Measurements from ENCODE around the gene CYP11A1.
"Not testable (repeated sequence)": the region's sequence is repeated elsewhere in the genome, so short reads cannot be mapped to it uniquely, and the experiment has no call there.

The CYP11A1 gene

DNA sequence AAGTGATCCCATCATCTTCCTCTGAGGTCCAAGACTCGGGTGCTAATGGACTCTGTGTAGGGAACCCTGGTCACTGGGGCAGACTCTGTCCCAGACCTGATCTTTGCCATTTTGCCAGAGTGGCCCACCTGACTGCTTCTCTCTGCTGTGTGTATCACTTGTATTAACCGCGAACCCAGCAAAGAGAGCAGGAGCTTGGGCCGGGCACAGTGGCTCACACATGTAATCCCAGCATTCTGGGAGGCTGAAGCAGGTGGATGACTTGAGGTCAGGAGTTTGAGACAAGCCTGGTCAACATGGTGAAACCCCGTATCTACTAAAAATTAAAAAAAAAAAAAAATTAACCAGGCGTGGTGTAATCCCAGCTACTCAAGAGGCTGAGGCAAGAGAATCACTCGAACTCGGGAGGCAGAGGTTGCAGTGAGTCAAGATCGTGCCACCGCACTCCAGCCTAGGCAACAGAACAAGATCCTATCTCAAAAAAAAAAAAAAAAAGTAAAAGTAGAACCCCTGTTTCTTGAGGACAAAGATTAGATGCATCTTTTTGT lies 32.9 kb upstream of the CYP11A1 start:
- FAIRE-seq, result no peak

DNA sequence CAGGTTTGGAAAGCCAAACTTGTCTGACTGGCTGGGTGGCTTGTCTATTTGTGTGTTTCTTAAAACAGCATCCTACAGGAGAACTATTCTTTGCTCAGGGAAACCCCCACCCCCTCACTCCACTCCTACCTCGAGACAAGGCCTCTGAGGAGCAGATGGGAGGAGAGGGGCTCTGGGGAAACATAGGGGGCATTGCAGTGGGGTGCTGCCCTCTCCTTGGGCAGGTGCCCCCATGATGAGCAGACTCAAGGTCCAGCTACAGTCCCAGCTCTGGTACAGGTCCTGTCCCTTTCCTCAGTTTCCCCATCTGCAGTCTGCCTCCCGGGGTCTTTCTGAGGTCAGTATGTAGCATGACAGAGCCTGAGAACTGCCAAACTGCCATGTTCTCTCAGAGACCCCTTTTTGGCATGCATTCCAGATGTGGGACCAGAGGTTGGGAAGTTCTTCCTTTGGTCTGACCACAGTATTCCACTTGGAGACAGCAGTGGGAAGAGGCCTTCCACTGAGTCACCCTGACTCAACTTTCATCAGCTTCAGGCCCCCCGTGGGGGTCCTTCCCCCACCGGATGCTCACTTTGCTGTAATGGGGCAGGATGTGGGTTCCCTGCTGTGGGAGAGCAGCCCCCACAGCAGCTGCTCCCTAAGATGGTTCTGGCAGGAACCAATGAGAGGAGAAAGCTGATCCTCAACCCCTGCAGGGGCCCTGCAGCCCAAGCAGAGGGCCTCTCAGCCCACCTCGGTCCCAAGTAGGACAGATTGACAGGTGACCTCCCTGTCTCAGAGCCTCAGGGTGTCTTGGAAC lies 32.3 kb upstream of the CYP11A1 start:
- FAIRE-seq, result no peak

DNA sequence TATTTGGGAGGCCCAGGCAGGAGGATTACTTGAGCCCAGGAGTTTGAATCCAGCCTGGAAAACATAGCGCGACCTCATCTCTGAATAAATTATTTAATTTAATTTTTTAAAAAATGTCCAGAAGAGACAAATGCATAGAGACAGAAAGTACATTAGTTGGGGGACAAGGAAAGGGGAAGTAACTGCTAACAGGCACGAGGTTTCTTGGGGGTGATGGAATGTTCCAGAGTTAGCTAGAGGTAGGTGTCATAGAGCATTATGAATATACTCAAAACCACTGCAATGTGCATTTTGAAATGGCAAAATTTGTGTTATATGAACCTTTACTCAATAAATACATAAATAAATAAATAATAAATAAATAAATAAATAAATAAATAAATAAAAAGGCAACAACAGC lies 31.7 kb upstream of the CYP11A1 start:
- no peak for FAIRE-seq

DNA sequence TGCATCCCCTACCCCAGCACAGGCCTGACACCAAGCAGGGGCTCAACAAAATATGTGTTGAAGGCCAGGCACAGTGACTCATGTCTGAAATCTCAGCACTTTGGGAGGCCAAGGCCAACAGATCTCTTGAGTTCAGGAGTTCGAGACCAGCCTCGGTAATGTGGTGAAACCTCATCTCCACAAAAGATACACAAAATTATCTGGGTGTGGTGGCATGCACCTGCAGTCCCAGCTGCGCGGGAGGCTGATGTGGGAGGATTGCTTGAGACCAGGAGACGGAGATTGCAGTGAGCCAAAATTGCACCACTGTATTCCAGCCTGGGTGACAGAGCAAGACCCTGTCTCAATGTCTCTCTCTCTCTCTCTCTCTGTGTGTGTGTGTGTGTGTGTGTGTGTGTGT lies 30.7 kb upstream of the CYP11A1 start:
- no peak for FAIRE-seq

DNA sequence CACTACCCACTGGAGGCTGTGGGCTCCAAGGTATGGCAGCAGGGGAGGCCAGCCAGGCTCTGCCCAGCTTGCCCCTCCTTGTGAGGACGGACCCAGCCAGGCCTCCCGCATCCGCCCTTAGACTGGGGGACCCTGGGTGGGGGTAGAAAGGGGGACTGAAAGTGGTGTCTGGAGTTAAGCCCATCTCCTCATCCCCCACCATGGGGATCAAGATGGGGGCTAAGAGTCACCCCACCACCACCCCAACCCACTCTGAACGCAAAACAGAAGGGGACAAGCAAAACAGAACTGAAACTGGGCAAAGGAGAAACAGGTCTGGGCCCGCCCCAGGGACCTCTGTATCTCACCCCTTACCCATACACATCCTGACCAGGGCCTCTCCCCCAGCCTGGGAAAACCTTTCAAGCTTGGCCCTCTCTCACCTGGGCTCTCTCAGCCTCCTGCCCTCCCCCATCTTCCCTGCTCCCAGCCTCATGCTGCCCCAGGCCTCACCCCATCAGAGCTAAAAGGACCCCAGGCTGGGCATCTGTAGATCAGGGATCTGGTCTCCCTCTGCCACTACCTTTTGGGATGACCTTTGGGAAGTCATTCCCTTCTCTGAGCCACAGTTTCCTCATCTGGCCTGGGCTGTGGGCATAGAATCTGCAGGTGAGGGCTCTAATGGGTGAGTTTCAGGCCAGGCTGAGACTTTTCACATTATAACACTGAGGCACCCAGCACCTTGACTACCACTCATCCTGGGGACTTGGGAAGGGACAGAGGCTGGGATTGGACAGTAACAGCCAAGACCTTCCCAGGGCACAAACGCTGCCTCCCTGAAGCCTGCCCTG lies 30.0 kb upstream of the CYP11A1 start:
- FAIRE-seq, result no peak

DNA sequence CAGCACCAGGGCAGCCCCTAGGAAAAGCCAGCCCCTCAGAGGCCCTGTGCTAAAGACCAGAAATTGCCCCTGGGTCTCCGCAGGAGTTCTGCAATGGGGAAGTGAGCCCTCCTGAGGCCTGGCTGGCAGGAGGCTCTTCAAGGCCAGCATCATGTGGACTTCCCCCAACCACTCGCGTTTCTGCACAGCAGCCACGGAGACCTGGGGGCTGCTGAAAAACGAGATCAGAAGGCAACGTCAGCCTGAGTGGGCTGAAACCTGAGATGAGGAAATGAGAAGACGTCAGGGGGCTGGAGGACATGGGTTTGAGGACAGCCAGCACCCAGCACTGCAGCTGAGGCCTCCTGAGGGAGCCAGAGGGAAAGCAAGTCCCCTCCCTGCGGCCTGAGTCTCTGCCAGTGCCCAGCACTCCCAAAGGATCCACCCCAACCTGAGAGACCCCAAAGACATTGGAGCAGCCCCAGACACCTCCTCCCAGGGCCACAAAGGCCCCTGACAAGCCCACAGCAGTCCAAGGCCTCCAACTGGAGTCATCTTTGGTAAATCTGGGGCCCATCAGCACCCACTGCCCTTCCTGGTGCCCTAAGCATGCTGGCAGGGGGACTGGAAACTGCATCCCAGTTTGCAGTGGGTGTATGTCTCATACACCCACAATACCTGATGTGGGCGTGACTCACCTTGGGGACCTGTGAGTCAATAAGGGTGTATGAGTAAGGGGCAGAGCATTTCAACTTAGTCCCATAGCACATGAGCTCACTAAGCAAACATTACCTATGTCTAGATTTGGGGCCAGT lies 29.2 kb upstream of the CYP11A1 start:
- no peak for FAIRE-seq

DNA sequence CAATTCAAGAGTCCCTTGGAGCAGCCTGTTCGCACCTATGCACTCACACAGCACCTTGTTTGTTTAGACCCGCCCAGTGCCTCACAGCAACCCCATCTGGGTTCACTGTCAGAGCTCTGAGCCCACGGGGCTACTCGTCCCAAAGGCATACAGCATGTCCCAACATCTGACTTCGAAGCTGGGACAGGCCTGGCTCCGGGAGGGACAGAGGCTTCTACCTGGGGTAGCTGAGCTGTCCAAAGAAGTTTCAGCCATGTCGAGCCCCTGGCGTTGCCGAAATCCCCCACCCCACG lies 28.6 kb upstream of the CYP11A1 start:
- no peak for FAIRE-seq

DNA sequence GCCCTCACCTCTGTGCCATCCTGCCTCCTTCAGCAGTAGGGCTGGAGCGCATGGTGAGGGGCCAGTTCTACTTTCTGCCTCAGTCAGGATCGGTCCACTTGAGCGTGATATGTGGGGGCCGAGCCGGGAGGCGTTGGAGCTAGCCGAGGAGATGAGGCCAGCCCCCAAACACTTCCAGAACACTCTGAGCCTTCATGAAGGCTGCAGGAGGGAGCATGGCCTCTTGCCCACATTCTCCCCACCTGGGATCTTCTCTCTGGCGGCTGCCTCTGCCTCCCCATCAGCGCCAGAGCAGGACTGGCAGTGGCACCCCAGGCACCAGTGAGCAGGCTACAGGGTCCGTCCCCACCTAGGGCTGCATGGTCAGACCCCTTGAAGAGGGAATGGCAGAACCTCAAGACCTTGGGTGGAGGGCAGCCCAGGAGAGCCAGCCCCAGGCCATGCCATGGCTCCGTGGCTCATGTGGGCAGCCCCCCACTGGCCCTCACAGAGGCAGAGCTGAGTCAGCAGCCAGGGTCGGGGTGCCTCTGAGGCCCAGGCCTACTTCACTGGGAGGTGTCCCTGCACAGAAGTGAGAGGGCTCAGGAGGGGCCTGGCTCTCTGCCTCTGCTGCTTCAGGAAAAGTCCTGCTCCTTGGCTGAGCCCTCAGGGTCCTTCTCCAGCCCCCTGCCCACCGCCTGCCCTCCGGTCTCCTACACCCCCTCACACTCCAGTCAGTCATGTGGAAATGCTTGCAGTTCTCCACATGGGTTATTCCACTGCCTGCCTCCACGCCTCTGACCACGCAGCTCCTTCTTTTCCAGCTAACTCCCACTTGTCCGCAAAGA lies 28.1 kb upstream of the CYP11A1 start:
- no peak for FAIRE-seq

DNA sequence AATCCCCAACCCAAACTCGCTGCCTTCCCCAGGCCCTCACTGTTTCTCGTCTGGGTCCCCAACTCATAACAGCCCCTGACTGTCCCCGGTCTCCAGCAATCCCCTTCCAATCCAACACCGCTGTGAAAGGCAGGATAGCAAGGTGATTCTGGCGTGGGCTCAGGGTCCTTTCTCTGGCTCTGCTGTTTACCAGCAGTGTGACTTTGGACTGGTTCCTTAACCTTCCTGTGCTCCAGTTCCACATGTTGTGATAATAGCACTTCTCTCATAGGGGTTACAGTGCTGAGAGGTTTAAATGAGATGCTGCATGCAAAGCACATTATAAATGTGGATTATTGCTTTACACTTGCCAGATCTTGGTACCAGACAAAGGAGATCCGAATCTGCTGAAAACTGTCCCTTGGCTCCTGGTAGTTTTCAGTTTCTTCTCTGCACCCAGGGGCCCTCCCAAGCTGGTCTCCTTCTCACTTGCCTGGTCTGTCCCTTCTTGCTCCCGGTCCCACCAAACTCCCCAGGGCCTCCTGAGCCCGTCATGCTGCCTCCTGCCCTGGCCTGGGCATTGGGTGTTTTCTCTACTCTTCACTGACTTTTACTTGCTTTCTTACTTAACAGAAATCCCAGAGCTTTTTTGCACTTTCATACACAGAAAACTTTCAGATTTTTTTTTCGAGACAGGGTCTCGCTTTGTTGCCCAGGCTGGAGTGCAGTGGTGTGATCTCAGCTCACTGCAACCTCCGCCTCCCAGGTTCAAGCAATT lies 26.8 kb upstream of the CYP11A1 start:
- FAIRE-seq, result no peak

DNA sequence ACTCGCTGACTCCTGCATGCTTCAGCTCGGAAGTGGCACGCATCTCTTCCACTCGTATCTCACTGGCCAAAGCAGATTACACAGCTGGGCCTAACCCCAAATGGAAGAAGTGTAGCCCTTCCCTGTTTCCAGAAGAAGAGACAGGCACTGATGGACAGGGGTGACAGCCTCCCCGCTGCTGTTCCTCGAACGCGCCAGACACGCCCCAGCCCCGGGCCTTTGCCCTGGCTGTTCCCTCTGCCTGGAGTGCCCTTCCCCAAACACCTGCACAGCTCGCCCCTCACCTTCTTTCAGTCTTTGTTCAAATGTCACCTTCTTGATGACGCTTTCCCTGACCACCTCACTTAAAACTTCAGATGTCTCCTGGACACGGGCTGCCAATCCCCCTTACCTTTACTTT lies 26.0 kb upstream of the CYP11A1 start:
- FAIRE-seq, result no peak

DNA sequence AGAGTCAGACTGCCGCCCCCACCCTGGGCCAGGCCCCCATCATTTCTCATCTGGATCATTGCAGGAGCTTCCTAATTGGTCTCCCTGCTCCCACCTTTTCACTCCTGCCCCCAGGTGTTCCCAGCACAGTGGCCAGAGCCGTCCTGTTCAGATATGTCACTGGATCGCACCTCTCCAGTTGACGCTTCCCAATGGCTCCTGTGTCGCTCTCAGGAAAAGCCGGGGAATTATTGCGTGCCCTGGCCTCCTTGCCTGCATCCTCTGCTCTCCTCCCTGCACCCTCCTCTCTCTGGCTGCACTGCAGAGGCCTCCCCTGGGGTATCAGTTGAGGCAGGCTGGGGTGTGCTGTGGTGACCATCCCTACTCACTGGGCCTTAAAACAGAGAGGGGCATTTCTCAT lies 25.5 kb upstream of the CYP11A1 start:
- no peak for FAIRE-seq

DNA sequence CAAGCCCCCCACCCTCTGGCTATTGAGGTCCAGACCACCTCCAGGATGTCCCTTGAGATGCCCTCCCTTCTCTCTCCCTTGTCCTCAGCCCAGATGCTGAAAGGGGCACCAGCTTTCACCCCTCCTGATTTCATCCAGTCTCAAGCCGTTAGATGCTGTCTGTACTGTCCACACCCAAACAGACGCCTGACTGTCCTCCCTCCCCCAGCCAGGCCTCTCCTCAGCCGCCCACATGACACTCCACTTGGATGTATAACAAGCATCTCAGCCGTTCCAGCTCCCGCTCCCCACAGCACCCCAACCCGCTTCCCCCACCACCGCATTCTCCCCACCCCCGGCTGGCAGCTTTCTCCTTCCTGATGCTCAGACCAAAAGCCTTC lies 25.0 kb upstream of the CYP11A1 start:
- no peak for FAIRE-seq

DNA sequence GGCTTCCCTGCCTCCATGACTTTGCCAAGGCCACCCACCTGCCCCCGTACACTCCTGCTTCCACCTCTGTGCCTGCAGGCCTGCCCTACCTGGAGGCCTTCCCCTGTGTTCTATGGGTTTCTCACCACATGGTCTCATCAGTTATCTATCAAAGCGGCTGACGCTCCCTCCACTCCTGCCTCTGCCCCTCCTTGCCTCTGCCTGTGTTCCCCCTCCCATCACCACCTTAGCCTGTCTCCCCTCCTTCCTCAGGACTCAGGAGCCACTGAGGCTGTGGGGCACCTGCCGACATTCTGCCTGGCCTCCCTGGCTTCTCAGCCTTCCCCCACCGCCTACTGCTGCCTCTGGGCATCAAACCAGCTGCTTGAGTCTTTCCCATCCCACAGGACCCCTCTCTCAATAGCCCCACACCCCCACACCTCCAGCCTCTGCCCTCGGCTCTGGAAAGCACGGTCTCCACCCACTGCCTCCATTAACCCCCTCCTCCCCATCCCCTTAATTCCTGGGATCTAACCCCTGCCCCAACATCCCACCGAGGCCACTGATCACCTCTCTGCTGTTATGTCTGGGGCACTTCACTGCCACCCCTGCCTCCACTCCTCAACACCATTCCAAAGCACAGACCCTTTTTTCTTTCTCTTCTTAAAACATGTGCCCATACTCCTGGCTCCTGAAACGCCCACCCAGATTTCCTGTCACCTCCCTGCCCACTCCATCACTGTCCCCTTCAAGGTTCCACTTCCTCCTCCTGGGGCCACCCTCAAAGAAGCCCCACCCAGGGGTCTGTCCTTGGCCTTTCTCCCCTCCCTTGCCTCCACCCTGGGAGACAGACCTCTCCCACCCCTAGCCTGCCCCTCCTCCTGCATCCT lies 24.4 kb upstream of the CYP11A1 start:
- FAIRE-seq, result no peak

DNA sequence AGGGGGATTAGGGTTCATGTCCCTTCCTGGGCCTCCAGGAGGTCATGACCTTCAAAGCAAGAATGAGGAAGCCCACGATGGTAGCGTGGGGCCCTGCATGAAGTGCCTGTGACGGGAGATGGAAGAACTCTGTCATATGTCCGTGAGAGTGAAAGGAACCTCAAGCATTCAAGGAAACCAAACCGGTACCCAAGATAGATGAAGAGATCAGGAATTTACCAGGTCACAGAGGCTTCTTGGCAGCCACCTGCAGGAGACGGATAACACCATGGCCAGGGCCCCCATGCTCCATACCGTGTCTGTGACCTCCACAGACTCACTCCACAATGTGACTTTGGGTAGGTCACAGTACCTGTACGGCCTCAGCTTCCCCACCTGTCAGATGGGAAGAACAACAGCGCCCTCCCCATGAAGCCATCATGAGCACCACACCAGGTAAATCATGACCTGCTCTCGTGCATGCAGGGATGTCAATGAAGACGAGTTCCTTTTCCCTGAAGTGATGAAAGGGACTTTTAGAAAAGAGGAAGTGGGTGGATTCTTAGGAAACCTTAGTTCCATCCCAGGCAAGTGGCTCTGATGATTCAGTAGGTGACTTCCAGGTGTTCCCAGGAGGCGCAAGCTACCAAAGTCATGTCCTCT lies 23.3 kb upstream of the CYP11A1 start:
- FAIRE-seq, result no peak

DNA sequence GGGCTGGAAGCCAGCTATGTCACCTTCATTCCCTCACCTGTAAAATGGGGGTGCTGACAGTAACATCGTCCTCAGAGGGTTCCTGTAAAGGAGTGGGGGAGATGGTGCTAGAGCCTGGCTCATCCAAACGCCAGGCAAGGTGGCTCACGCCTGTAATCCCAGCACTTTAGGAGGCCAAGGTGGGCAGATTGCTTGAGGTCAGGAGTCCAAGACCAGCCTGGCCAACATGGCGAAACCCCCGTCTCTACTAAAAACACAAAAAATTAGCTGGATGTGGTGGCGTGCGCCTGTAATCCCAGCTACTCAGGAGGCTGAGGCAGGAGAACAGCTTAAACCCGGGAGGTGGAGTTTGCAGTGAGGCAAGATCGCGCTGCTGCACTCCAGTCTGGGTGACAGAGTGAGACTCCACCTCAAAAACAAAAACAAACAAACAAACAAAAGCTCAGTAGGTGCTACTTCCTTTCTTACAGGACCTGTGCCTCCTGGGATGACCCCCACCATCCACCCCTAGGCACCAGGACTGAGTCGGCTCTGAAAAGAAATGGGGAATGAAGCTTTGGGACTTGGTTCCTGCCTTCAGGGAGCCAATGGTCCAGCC lies 22.7 kb upstream of the CYP11A1 start:
- not testable (repeated sequence) for FAIRE-seq

DNA sequence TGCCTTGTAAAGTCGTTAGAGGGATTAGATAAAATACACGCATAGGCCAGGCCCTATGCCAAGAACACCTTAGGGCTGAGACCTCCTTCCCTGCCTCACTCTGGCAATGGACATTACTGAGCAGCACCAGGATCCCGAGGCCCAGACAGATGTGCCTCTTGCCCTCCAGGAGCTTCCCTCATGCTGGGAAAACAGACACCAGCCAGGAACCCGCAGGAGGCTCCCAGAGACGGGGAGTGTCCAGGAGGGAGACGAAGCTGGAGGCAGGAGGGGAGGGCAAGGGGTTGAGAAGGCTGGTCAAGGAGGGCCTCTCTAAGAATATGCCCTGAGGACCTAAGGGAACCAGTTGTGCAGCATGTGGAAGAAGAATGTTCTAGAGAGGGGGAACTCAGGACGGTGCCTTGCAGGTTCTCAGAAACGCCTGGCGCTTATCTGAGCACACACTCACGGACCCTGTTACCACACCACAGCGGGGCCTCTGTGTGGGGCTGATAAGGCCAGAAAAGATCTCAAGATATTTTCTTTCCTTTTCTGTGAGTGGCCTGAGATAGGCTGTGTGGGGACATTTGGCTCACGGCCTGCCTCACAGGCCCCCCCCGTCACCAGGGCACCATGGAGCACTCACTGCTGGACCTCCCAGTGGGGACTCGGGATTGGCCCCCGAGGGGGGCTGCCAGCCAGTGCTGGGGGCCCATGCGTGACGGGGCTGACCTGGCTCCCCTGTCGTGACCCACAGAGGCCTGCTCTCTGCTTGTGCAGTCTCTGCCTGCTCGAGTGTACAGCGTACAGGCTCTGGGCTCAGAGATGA lies 22.0 kb upstream of the CYP11A1 start:
- FAIRE-seq, result no peak

DNA sequence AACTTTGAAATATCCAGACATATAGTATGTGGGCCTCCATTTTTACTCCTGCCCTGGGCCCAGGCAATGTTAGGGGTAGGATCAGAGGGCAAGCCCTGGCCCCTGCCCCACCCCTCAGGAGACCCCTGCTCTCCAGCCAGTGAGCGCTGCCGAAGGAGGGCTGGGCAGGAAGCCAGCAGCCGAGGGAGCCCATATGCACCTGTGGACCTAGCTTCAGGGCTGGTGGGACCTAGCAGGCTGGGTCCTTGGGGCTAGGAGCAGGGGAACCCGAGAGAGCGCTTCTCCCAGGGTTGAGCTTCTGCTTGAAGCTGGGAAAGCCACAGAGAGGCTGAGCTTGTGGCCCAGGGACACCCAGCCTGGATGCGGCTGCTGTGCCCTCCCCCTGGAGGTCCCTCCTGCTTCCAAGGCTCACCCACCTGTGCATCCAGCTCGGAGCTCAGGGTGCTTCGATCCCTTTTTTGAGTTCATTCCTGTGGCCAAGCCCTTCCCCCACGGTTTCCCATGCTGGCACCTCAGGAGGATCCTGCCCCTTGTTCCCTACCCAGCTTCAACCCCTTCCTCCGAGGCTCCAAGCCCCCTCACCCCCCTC lies 21.0 kb upstream of the CYP11A1 start:
- FAIRE-seq, result no peak

DNA sequence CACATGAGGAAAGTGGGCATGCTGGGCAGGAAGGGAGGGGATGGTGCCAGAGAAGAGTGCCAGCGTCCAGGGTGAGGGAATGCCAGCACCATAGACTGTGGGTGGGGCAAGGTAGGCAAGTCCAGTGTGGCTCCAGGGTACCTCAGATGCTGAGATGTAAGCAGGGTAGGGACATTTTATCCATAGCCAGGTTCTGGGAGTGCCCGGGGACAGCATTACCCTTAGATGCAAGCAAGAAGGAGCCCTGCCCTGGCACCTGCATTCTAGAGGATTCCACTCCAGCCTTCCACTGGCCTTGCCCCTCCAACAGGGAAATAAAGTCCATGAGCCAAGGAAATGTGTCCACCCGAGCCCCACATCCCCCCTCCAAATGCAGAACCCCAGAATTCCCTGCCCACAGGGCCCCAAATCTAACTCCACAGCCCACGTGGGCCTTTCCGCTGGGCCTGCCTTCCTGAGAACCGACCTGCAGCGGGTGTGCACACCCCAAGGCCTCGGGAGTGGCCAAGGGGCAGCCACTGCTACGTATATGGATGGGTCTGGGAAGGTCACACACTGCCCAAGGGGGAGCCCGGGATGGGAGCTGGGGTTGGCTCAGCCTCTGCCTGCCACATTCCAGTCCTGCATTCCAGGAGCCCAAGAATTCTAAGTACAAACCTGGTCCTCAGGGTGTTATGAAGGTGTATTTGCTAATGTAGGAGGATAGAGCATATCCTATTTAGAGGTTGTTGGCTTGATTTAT lies 20.3 kb upstream of the CYP11A1 start:
- no peak for FAIRE-seq
